Activated CD4-positive, alpha-beta T cell treated with anti-CD3 and anti-CD28 coated beads, Interleukin-2, Interleukin-4, amounts not matched to agents 100 ng/mL and 50 ng/mL, durations not matched to agents 16 hours and 8 hours (primary cell): ENCODE data around the gene HIGD2A.

Experiments used
- DNase-seq: peaks from one replicate; pipeline ENCODE4 v3.0.0-alpha.2; 2020; ENCODE audit warnings: low spot score

The HIGD2A gene

GRCh38 chr5:176369934-176370711 lies 18.4 kb upstream of the HIGD2A start:
- DNase-seq = no peak

DNA sequence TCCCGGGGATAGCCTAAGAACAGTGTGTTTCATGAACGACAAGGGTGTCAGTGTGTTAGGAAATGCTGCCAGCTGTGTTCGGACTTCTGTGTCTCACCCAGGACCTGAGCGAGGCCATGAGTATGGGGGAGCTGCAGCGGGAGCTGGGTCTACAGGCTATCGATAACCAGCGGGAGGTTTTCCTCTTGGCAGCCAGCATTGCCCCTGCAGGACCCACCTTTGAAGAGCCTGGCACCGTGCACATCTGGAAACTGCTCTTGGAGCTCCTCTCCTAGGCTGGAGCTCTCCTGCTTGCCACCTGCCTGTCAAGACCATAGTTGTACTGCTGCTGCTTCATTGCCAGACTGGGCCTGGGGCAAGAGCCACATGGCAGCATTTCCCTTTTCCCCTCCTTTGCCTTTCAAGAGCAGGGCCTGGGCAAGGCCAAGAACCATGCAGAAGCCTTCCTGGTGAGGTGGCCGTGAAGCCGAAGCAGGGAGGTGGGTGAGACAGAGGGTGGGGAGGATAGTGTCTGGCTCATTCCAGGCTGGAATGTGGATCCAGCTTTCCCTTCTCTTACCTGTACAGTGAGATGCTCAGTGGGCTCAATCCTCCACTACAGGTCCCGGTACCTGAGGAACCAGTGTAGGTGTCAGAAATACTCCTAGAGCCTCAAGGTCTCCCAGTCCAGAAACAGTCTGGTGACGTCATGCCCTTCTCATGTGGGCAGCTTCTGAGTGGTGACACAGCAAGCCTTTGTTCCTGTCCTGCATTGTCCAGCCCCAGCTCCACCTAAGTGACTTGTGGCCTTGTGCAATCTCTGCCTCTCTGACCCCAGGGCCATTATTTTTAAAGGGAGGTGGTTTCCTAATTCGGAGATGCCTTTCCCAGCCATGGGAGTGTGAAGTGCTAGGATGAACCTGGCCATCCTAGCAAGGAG lies 16.7 kb upstream of the HIGD2A start:
- DNase-seq = no peak

GRCh38 chr5:176373100-176373818 lies 15.3 kb upstream of the HIGD2A start:
- no peak for DNase-seq

GRCh38 chr5:176379881-176380280 lies 8.7 kb upstream of the HIGD2A start:
- no peak for DNase-seq

DNA sequence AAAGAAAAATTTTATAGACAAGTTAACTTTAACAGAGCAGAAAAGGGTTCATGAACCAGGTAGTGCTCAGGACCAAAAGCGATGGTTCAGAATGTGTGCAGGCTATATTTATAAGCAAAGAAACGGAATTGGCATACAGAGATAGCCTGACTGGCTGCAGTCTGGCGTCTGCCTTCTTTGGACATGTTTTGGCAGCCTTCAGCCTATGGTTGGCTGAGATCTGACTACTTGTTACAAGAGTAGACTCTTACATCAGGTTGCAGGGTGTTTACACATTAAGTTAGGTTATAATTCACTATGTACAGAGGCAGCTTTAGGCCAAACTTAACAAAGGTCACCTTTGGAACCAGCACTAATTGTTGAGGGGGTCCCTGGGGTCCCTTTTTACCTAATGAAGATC lies 7.1 kb upstream of the HIGD2A start:
- DNase-seq = no peak

- DNase-seq = no peak
Measured at GRCh38 chr5:176381979-176382378, 6.6 kb upstream of the HIGD2A start.

GRCh38 chr5:176382721-176383120 lies 5.8 kb upstream of the HIGD2A start:
- DNase-seq = no peak

- no peak for DNase-seq
Measured at GRCh38 chr5:176383248-176383905, 5.2 kb upstream of the HIGD2A start.

DNA sequence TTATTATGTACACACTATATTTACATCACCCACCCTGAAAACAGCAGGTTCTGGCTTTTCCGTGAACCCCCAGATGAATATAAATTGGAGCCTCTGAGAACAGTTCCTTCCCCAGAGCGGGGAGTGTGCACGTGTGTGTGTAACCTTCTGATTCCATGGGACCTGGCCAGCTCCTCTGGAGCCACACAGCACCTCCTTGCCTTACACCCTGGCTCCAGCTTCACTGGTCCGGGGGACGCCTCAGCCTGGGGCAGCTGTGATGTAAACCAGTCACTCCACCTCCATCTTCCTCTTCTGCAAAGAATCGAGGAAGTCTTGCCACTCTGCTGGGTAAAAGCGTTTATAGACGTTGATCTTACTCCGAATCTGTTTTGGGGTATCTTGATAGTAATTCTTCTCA lies 4.6 kb upstream of the HIGD2A start:
- DNase-seq = no peak

- no peak for DNase-seq
Measured at GRCh38 chr5:176384366-176384930, 4.1 kb upstream of the HIGD2A start.

DNA sequence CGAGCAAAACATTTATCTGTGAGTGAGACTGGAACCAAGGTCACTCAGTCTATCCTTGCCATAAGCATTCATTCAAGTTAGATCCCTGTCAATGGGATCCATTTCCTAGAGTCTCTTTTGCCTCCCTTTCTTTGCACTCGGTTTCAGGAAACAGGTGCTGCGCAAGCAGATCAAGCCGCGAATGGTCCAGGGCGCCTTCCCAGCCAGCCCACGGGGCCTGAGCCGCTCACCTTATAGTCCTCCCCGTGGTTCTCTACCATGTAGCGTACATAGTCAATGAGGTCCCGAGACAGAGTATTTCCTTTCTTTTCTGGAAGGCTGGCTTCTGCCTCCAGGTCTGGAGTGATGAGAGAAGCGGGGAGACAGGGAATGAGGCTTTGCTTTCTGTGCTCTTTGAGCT lies 3.6 kb upstream of the HIGD2A start:
- DNase-seq = no peak

- DNase-seq = no peak
Measured at GRCh38 chr5:176386491-176386890, 2.1 kb upstream of the HIGD2A start.

DNA sequence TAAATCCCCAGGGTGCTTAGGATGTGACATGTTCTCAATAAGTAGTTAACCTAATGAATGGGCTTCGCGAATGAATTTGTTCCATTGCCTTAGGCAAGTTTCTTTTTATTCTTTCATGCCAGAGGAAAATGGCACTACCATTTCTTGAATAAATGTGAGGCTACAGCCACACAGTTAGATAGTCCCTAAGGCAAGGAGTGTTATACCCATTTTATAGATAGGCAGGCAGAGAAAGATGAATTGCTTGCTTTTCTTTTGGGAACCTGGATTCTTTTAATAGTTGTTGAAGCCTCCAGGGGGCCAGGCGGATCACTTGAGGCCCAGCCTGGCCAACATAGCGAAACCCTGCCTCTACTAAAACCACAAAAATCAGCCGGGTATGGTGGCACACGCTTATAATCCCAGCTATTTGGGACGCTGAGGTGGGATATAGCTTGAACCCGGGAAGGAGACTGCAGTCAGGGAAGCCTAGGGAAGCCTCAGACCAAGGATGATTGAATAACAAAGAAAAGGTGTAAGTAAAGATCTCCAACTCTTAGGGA lies 1.1 kb upstream of the HIGD2A start:
- no peak for DNase-seq

- DNase-seq = peak; percentile 13
Measured at GRCh38 chr5:176388003-176388443, 528 bp upstream of the HIGD2A start.

DNA sequence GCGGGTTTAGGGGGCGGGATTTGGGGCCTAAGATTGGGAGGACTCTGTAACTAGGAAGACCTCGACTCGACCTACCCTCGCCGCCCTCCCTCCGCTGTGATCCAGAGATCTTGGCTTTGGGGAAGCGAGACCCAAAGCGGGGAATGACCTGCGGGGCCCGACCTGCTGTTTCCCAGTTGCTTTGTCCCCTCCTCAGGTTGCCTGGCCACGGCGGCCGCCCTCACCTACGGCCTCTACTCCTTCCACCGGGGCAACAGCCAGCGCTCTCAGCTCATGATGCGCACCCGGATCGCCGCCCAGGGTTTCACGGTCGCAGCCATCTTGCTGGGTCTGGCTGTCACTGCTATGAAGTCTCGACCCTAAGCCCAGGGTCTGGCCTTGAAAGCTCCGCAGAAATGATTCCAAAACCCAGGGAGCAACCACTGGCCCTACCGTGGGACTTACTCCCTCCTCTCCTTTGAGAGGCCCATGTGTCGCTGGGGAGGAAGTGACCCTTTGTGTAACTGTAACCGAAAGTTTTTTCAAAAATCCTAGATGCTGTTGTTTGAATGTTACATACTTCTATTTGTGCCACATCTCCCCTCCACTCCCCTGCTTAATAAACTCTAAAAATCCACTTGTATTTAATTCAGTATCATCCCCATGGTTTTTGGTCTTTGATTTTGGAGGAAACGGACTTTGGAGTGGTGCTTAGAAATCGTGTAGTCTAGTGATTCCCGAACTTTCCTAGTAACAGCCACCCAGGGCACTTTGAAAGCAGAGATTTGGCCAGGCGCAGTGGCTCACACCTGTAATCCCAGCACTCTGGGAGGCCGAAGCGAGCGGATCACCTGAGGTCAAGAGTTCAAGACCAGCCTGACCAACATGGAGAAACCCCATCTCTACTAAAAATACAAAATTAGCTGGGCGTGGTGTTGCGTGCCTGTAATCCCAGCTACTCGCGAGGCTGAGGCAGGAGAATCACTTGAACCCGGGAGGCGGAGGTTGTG lies 878 bp downstream of the HIGD2A start:
- DNase-seq = no peak

DNA sequence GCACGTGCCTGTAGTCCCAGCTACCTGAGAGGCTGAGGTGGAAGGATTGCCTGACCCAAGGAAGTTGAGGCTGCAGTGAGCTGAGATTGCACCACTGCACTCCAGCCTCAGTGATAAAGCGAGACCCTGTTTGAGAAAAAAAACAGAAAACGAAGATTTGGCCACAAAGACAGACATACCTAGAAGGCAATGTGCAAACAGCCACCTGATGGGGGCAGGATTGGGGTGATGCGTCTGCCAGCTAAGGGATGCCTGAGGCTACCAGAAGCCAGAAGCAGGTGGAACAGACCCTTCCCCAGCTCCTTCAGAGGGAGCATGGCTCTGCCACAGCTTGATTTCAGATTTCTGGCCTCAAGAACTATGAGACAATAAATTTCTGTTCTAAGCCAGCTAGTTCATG lies 2.9 kb downstream of the HIGD2A start:
- DNase-seq = no peak

- no peak for DNase-seq
Measured at GRCh38 chr5:176391999-176392398, 3.4 kb downstream of the HIGD2A start.

- DNase-seq = no peak
Measured at GRCh38 chr5:176392526-176392925, 4.0 kb downstream of the HIGD2A start.

GRCh38 chr5:176394096-176394495 lies 5.5 kb downstream of the HIGD2A start:
- DNase-seq = no peak
